ENCODE results near the gene ZSWIM4. TPM values are rescaled to one million over a fixed set of nuclear protein-coding genes. Genes with fewer than 3 reads are reported as not detected.

The ZSWIM4 gene
- polyA plus RNA-seq, 1 donor (not counting 4 experiments of a cell fraction or from before 2014, with no cell fraction given): 0.71 TPM

- H3K27me3 ChIP-seq (ENCODE audit: control insufficient read depth, extremely low read depth, insufficient read depth, low read length): no peaks in the 10 kb centered on the region
- H3K4me1 ChIP-seq (ENCODE audit: control insufficient read depth, extremely low read depth, insufficient read depth, low read length): peaks cover 5% of the 10 kb centered on the region
- TF ChIP-seq CTCF (optimal IDR thresholded peaks at IDR 0.05 in 1 of 3, IDR thresholded peaks at IDR 0.05 in 1 of 3, conservative IDR thresholded peaks at IDR 0.05 in 1 of 3; ENCODE audit: extremely low read depth in 1 of 3, insufficient read depth in 2 of 3, low read length in 3 of 3) (no peak), EZH2 (IDR thresholded peaks at IDR 0.05; ENCODE audit: low read length) (no peak)
- H4K20me1 ChIP-seq (ENCODE audit: control insufficient read depth, extremely low read depth, insufficient read depth, low read length): no peaks in the 10 kb centered on the region
- H3K36me3 ChIP-seq (ENCODE audit: control insufficient read depth in 2 of 2, extremely low read depth in 1 of 2, insufficient read depth in 2 of 2, low read length in 2 of 2): no peaks in the 10 kb centered on the region
- H3K9ac ChIP-seq (ENCODE audit: control insufficient read depth, extremely low read depth, insufficient read depth, low read length): no peak overlapping the region
- H3K9me1 ChIP-seq (ENCODE audit: control insufficient read depth, extremely low read depth, insufficient read depth, low read length): no peaks in the 10 kb centered on the region
- H3K9me3 ChIP-seq (ENCODE audit: control insufficient read depth, low read depth, low read length): no peaks in the 10 kb centered on the region
- no peak for DNase-seq (ENCODE audit: low read depth, low spot score)
- no peak overlapping the region for H3K4me3 ChIP-seq (ENCODE audit: control insufficient read depth in 2 of 3, extremely low read depth in 1 of 3, insufficient read depth in 2 of 3, low read depth in 1 of 3, low read length in 3 of 3)
- H3K79me2 ChIP-seq (ENCODE audit: control insufficient read depth, insufficient read depth, low read length): no peaks in the 10 kb centered on the region
- no peak overlapping the region for H2AFZ ChIP-seq (ENCODE audit: control insufficient read depth, low read length)
- dilution Hi-C loops (cut with MboI; ENCODE audit: extremely low pct_ligation_motif_present, low sequenced_read_pairs): no loop called here
- no peak overlapping the region for H3K4me2 ChIP-seq (ENCODE audit: control insufficient read depth, extremely low read depth, insufficient read depth, low read depth, low read length)
- H3K27ac ChIP-seq (ENCODE audit: control insufficient read depth, insufficient read depth, low read length): no peak overlapping the region
- no peak for FAIRE-seq
These were observed 77.1 kb downstream of the ZSWIM4 start for GRCh38 chr19:13872339-13872694.

- H3K9ac ChIP-seq (ENCODE audit: control insufficient read depth, extremely low read depth, insufficient read depth, low read length): no peak overlapping the region
- H3K79me2 ChIP-seq (ENCODE audit: control insufficient read depth, insufficient read depth, low read length): no peaks in the 10 kb centered on the region
- peak overlapping the region in 1 of 3 experiments; percentile 8 for H3K4me3 ChIP-seq (ENCODE audit: control insufficient read depth in 2 of 3, extremely low read depth in 1 of 3, insufficient read depth in 2 of 3, low read depth in 1 of 3, low read length in 3 of 3)
- no peak overlapping the region for H2AFZ ChIP-seq (ENCODE audit: control insufficient read depth, low read length)
- H3K9me3 ChIP-seq (ENCODE audit: control insufficient read depth, low read depth, low read length): no peaks in the 10 kb centered on the region
- no peak for FAIRE-seq
- H3K27ac ChIP-seq (ENCODE audit: control insufficient read depth, insufficient read depth, low read length): no peak overlapping the region
- peaks cover 5% of the 10 kb centered on the region for H3K4me1 ChIP-seq (ENCODE audit: control insufficient read depth, extremely low read depth, insufficient read depth, low read length)
- H3K27me3 ChIP-seq (ENCODE audit: control insufficient read depth, extremely low read depth, insufficient read depth, low read length): no peaks in the 10 kb centered on the region
- H3K9me1 ChIP-seq (ENCODE audit: control insufficient read depth, extremely low read depth, insufficient read depth, low read length): no peaks in the 10 kb centered on the region
- peak in 2 of 3 experiments; percentile 17 to 35 for TF ChIP-seq CTCF (optimal IDR thresholded peaks at IDR 0.05 in 1 of 3, IDR thresholded peaks at IDR 0.05 in 1 of 3, conservative IDR thresholded peaks at IDR 0.05 in 1 of 3; ENCODE audit: extremely low read depth in 1 of 3, insufficient read depth in 2 of 3, low read length in 3 of 3)
- TF ChIP-seq EZH2 (IDR thresholded peaks at IDR 0.05; ENCODE audit: low read length): no peak
- H3K36me3 ChIP-seq (ENCODE audit: control insufficient read depth in 2 of 2, extremely low read depth in 1 of 2, insufficient read depth in 2 of 2, low read length in 2 of 2): no peaks in the 10 kb centered on the region
- dilution Hi-C loops (cut with MboI; ENCODE audit: extremely low pct_ligation_motif_present, low sequenced_read_pairs): no loop called here
- no peak overlapping the region for H3K4me2 ChIP-seq (ENCODE audit: control insufficient read depth, extremely low read depth, insufficient read depth, low read depth, low read length)
- H4K20me1 ChIP-seq (ENCODE audit: control insufficient read depth, extremely low read depth, insufficient read depth, low read length): no peaks in the 10 kb centered on the region
- DNase-seq (ENCODE audit: low read depth, low spot score): no peak
These were observed 77.6 kb downstream of the ZSWIM4 start for GRCh38 chr19:13872695-13873389.

All from keratinocyte (primary cell).